Gastrocnemius medialis (tissue), 4 donors: ENCODE data around the gene PLXNA3.

Source experiments
- POLR2A ChIP-seq, 2 donors: fragments of 450-650 bp; IDR thresholded peaks; one replicate each; pipeline ENCODE4 v1.6.1; 2017; ENCODE audit warnings: antibody characterized with exemption in 2 of 2, mild to moderate bottlenecking in 2 of 2, moderate library complexity in 2 of 2
- TF ChIP-seq, protein P1 (sequence below), 5 experiments: fragments of 450-650 bp in 3 of 5; fragments of 200-600 bp in 2 of 5; sonication (generic) in 2 of 5; IDR thresholded peaks in 4 of 5; conservative IDR thresholded peaks in 1 of 5; 1 replicate in 4 of 5; 2 replicates in 1 of 5; pipeline ENCODE4 v1.5.1; 2016 to 2019; ENCODE audit warnings: antibody characterized with exemption in 5 of 5, mild to moderate bottlenecking in 3 of 5, moderate library complexity in 3 of 5

DNA sequence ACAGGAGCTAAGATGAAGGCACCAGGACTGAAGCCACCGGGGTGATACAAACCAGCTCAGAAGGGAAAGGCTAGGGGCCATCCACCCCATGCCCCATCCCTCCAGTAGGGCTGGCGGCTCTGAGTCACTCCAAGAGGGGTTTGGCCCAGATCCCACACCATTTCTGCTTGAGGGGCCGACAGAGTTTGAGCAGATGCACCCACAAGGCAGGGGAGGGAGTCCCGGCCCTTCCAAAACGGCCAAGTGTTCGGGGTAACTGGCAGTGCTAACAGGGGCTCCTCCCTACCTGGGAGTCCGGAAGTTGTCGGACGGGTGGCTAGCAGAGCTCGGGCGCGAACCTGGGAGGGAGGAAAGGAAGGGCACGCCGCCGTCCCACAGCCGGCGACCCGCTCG, 31.9 kb downstream of the PLXNA3 start:
- TF ChIP-seq, protein P1, sequence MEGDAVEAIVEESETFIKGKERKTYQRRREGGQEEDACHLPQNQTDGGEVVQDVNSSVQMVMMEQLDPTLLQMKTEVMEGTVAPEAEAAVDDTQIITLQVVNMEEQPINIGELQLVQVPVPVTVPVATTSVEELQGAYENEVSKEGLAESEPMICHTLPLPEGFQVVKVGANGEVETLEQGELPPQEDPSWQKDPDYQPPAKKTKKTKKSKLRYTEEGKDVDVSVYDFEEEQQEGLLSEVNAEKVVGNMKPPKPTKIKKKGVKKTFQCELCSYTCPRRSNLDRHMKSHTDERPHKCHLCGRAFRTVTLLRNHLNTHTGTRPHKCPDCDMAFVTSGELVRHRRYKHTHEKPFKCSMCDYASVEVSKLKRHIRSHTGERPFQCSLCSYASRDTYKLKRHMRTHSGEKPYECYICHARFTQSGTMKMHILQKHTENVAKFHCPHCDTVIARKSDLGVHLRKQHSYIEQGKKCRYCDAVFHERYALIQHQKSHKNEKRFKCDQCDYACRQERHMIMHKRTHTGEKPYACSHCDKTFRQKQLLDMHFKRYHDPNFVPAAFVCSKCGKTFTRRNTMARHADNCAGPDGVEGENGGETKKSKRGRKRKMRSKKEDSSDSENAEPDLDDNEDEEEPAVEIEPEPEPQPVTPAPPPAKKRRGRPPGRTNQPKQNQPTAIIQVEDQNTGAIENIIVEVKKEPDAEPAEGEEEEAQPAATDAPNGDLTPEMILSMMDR (IDR thresholded peaks at IDR 0.05 in 4 of 5, conservative IDR thresholded peaks at IDR 0.05 in 1 of 5), result no peak
- TF ChIP-seq POLR2A (IDR thresholded peaks at IDR 0.05), result no peak
